Gastroesophageal sphincter (tissue), 3 donors: Measurements from ENCODE around the gene ZMIZ1.

Experiments used
- CTCF ChIP-seq, 4 experiments: fragments of 200-600 bp in 2 of 4; fragments of 450-650 bp in 2 of 4; sonication (generic) in 1 of 4; IDR thresholded peaks; one replicate each; pipeline ENCODE4 v1.5.1; 2017 to 2019; ENCODE audit warnings: antibody characterized with exemption in 4 of 4, mild to moderate bottlenecking in 2 of 4, moderate library complexity in 2 of 4
- EP300 ChIP-seq: sonication (generic); formaldehyde crosslinking; IDR thresholded peaks from one replicate; pipeline ENCODE4 v1.6.1; 2017; ENCODE audit warnings: antibody characterized with exemption, mild to moderate bottlenecking
- POLR2A ChIP-seq, 2 donors: fragments of 450-650 bp; IDR thresholded peaks; one replicate each; pipeline ENCODE4 v1.6.1; 2017; ENCODE audit warnings: antibody characterized with exemption in 2 of 2, mild to moderate bottlenecking in 2 of 2, moderate library complexity in 1 of 2
- POLR2AphosphoS5 ChIP-seq: sonication (generic); formaldehyde crosslinking; IDR thresholded peaks from one replicate; pipeline ENCODE4 v1.6.1; 2017; ENCODE audit warnings: antibody characterized with exemption

DNA sequence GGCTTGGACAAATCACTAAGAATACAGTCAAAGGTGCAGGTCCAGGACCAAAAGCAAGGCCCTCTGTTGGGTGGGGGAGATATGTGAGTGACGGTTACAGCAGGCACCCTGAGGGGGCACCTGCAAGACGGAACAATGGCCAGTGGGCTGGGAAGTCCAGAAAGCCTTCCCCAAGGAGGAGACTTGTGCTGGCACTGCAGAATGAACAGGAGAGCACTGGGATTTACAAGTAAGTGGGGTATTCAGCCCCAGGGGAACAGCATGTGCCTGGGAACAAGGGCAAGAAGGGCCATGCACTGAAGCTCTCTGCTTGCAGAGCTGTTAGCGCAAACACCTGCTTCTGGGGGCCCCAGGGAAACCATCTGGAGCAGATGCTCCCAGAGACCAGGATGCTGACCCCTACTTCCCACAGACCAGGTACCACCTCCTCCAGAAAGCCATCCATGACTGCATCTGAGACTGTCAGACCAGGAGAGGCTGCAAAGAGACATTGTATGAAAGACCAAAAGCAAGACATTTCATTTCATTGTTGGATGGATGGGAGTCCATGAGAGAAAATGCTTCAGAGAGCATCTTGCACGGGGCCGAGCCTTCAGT is 24.6 kb upstream of the ZMIZ1 start:
- TF ChIP-seq POLR2AphosphoS5 (no peak), CTCF (IDR thresholded peaks at IDR 0.05) (no peak), POLR2A (IDR thresholded peaks at IDR 0.05) (no peak), EP300 (no peak)
